Measurements from ENCODE around the gene FAM227B.
"Not testable (repeated sequence)": the region's sequence is repeated elsewhere in the genome, so short reads cannot be mapped to it uniquely, and the experiment has no call there.

Gene FAM227B

DNA sequence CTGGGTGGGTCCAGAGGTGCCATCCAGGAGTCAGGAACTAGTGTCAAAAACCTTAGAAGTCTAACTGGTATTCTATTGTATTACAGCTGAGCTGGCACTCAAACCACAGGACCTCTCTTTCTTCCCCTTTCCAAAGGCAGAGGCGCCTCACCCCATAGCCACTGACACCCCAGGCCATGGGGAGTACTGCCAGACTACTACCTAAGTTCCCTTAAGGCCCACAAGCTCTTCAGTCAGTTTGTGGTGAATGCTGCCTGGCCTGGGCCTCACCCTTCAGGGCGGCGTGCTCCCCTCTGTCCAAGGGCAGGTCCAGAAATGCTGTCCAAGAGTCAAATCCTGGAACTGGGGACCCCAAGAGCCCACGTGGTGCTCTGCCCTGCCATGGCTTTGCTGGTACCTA, 240.6 kb downstream of the FAM227B start:
- no peak for DNase-seq (ENCODE audit: low spot score)

DNA sequence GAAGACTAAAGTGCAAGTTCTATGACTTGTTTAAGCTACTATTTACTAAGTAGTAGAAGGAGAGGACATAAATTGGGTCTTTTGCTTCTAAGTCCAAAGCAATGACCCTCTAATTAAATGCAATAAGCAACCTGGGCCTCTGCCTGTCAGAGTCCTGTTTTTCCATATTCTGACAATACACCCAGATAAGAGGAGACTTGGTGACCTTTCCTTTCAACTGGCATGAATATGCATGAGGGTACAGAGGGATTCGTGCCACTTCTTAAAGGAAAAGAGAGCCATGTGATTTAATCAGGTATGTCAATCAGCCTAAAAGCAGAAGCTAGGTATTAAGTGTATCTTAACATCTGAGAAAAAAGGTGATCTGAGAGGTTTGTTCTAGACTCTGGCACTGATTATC, 248.3 kb downstream of the FAM227B start:
- no peak for DNase-seq (ENCODE audit: low spot score)

DNA sequence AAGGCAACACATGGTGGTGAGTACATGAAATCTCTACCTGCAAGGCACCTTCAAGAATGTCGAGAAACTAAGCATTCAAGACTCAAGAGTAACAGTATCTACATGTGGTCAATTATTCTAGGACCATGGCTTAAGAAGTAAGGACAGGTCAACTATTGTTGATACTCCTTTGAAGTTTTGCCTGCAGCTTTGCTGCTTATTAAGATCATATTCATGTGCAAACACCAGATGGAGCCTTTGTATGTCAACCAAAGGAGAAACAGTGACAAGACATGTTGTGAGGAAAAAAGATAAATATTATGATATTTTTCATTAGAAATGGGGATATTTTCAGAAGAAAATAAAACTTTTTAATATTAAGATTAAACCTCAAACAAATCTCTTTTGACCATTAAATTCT, 249.8 kb downstream of the FAM227B start:
- no peak for DNase-seq (ENCODE audit: low spot score)

DNA sequence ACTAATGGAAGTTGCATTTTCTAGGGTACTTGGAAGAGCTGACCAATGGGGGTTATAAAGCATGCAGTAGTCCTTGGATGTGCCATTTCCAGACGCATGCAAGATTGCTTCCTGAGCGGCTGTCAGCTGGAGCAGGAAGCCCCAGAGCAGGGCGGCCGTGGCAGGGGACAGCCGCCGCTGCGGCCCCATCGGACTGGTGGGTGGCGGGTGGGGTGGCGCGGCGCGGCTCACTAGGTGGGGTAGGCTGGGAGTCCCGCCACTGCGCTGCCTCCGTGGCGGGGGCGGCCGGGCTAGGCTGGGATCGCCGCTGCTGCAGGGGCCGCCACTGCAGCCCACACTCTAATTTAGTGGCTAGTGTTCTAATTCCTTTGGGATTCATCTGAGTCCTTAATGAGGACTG, 254.1 kb downstream of the FAM227B start:
- no peak for DNase-seq (ENCODE audit: low spot score)

DNA sequence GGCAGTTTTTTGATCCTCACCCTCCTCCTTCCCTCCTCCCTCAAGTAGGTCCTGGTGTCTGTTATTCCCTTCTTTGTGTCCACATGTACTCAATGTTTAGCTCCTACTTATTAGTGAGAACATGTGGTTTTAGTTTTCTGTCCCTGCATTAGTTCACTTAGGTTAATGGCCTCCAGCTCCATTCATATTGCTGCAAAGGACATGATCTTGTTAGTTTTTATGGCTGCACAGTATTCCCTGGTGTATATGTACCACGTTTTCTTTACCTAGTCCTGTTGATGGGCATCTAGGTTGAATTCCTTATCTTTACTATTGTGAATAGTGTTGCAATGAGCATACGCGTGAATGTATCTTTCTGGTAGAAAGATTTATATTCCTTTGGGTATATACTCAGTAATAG, 259.2 kb downstream of the FAM227B start:
- no peak for DNase-seq (ENCODE audit: low spot score)

DNA sequence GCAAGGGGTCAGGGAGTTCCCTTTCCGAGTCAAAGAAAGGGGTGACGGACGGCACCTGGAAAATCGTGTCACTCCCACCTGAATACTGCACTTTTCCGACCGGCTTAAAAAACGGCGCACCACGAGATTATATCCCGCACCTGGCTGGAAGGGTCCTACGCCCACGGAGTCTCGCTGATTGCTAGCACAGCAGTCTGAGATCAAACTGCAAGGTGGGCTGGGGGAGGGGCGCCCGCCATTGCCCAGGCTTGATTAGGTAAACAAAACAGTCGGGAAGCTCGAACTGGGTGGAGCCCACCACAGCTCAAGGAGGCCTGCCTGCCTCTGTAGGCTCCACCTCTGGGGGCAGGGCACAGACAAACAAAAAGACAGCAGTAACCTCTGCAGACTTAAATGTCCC, 266.2 kb downstream of the FAM227B start:
- DNase-seq (ENCODE audit: low spot score): not testable (repeated sequence)

DNA sequence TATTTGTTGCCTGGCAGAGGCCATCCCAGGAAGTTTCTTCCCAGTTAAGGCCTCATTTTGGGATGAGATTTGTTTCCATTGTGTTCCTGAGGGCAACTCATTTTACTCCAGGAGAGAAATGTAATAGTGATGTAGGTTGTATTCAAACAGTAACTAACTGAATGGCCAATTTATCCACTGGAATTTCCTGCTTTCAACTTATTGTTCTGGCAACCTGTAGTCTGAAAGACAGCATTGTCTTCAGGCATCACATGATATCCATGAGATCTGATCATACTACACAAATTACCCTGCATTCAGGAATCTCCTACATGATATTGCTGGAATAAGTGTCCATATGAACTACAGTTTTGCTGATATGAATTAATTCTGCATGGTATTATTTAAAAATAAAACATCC, 277.1 kb downstream of the FAM227B start:
- DNase-seq (ENCODE audit: low spot score): no peak

DNA sequence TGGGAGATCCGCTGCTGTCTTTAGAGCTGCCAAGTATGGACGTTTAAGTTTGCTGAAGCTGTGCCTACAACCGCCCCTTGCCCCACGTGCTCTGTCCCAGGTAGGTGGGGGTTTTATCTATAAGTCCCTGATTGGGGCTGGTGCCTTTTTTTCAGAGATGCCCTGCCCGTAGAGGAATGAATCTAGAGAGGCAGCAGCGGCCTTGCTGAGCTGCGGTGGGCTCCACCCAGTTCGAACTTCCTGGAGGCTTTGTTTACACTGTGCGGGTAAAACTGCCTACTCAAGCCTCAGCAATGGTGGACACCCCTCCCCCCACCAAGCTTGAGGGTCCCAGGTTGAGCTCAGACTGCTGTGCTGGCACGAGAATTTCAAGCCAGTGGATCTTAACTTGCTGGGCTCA, 281.0 kb downstream of the FAM227B start:
- no peak for DNase-seq (ENCODE audit: low spot score)

DNA sequence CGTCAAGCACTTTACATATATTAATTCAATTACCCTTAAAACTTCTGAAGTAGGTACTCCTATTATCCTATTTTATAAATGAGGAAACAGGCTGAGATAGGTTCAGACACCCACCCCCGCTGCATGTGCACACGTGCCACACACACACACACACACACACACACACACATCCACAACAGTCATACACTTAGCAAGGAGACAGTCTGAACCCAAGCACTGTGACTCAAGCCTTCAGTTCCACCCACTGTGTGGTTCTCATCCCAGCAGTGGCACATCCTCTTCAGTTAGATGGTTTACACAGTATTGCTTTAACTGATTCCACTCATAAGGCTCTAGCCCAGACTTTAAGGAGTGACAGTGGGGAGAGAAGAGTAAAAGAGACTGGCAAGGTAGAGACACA, 288.7 kb downstream of the FAM227B start:
- no peak for DNase-seq (ENCODE audit: low spot score)

DNA sequence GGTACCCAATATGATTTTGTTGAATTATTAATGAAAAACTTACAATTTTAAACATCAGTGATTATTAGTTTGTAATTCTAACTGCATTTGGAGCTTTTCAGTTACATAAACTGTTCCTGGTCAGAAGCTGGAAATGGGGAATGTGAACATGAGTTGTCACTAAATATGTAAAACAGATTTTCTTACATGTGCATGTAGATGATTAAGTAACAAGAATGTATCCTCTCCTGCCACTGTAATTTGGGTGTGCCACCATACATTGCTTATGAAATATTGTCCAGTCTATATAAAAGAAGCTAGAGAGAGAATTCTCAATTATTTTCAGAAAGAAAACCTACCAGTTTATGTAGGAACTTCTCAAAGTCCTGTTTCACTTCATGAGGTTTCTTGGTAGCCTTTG, 289.2 kb downstream of the FAM227B start:
- no peak for DNase-seq (ENCODE audit: low spot score)

DNA sequence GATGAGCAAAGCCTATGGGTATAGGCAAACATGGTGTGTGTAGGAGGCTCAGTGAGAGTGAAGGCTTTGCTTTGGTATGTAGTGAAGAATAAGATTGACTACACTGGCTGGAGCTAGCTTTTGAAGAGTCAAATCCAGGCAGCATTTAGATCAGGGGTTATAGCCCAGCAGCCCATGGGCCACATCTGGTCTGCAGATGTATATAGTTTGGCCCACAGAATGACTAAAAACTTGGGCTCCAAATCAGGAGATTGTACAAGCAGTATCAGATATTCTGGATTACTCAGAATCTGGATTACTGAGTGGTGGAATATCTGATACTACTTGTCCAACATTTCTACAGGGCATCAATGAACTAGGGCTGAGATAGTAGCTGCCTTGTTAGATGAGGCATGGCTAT, 290.5 kb downstream of the FAM227B start:
- no peak for DNase-seq (ENCODE audit: low spot score)

DNA sequence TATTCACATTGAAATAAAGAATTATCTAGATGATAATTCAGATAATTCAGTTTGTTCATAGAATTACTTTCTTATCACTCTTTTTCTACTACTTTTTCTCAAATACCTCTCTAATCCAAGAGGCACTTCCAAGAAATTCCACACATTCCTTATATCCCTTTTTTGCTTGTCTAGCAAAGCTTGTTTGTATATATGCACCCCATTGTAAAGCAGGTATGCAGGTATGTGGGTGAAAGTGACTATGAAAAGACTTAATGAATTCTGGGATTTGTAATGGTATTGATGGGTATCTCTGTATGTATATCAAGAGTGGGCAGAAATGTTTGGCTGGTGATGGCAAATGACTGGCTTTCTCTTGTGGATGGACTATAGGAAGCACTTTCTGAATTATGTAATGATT, 291.7 kb downstream of the FAM227B start:
- no peak for DNase-seq (ENCODE audit: low spot score)

DNA sequence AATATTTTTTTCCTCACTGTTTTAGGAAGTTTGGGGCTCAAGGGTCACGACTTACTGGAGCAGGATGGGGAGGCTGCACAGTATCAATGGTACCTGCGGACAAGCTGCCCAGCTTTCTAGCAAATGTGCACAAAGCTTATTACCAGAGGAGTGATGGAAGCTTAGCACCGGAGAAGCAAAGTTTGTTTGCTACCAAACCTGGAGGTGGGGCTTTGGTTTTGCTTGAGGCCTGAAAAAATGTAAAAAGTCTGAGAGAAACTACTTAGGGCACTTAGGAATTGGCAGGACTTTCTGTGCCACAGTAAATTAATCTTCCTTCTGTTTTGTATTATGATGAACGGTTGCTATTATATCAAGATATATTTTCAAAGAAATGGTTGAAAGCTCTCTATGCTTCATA, 292.7 kb downstream of the FAM227B start:
- DNase-seq (ENCODE audit: low spot score): no peak

DNA sequence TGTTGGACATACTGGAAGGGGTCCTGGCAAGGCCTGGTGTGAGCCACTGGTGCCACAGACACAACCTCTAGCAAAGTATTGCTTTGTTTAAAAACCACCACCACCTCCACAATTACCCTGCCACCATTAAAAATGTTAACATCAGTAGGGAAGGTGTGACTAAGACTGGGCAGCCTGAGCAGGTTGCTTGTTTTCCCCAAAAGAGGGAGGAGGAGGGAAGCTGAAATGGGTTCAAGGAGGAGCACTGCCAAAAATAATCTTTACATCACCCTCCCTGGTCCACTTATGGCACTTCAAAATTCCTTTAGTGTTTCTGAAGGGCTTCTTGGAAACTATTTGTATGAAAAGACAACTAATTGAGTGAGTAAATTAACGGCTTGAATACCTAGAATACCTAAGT, 297.4 kb downstream of the FAM227B start:
- no peak for DNase-seq (ENCODE audit: low spot score)

DNA sequence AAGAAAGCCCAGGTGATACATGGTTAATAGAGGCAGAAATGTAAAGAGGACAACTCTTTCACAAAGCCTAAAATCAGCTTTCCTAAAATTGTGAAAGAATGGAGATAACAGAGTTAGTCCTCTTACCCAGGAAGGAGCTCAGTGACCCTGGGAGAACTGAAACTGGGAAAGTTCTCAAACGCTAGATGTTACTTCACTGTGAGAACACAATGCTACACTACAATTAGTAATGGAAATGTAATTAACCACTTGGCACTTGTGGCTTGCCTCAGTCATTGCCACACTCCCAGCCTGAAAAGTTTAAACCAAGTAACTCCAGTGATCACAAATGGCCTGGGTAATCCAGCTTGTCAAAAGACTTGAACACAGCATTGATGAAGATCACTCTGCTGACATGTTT, 300.3 kb downstream of the FAM227B start:
- no peak for DNase-seq (ENCODE audit: low spot score)

DNA sequence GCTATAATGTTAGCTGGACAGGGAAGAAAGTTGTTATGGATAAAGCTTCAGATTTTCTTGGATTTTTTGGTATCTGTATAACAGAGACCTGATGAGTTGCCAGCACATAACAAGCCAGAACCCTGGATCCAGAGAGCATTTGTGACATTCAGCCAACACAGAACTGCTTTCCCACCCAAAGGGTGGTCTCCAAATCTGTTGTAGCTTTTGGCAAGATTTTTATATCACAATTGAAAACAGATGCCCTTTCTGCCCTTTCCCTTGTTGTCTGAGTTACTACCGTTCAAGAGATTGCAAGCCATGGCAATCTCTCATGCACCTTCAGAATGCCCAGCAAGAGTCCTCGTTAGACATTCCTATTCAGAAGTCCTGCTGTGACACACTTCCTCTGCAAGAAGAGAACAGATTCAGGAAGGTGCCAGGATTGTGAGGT, 305.2 kb downstream of the FAM227B start:
- DNase-seq (ENCODE audit: low spot score): no peak

DNA sequence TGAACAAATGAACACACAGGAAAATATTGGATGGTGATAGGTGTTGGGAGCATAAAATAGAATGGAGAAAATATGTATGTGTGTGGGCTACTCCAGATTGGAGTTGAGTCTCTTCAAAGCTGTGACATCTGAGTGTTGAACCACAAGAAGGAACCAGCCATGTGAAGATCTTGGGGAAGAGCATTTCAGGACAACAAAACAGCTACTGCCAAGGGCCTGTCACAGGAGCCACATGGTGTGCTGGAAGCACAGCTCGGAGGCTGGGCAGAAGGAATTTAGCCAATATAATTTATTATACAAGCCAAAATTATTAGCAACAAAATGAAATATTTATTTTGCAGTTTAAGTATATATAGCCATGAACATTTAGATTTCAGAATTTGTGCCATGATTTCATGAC, 305.9 kb downstream of the FAM227B start:
- no peak for DNase-seq (ENCODE audit: low spot score)

DNA sequence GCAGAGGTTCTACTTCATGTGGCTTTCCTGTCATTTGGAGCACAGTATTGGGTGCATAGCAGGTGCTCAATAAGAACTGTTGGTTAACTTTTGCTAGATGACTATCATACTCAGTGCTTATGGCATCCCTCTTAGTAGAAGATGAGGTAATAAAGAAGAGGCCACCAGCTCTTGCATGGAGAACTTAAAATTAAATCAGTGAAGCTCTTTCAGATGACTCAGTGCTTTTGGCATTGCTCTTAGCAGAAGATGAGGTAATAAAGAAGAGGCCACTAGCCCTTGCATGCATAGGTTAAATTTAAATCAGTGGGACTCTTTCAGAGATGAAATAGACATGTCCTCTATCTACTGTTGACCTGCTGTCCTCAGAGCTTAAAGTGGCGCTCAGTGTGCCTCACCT, 307.0 kb downstream of the FAM227B start:
- DNase-seq (ENCODE audit: low spot score): peak; percentile 45

DNA sequence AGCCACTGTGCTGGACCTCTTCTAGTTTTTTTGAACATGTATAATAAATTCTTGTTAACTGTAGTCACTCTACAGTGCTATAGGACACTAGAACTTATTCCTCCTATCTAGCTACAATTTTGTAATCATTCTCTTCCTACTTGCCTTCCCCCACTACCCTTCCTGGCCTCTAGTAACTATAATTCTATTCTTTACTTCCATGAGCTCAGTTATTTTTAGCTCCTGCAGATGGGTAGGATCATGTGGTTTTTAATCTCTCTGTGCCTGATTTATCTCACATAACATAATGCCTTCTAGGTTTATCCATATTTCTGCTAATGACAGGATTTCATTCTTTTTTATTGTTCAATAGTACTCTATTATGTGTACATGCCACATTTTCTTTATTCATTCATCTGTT, 310.7 kb downstream of the FAM227B start:
- DNase-seq (ENCODE audit: low spot score): no peak

DNA sequence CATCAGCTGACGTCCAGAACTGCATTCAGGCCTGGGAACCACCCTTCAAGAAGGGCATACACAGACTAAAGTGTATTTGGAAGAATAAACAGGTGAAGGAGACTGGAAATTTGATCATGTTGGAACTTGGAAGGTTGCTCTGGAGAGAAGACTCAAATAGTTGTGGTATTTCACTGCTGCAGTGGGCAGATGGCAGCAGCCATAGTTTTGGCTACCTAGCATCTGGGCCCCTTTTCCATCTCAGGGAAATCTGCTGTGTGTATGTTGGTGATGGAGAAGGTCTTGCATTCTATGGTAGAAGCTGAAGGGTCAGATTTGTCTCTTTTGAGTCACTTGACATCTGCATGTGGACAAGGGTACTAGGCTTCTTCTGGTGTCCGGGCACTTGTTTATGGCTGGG, 311.9 kb downstream of the FAM227B start:
- no peak for DNase-seq (ENCODE audit: low spot score)

DNA sequence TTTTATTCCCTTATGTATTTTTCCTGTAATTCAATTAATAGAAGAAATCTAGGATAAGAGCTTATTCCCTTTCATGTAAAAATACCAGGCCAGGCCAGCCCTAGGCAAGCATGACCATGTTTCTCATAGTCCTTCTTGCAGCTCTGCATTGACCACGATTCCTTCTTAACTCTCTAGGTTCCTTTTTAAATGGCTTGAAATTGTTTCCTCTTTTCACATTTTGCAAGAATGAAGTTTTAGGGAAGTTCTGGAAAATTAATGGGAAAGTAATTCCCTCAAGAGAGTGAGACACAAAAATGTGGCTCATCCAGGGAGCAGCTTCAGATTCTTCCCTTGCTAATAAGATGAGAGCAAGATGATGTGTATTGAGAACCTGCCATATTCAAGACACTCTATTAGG, 314.1 kb downstream of the FAM227B start:
- no peak for DNase-seq (ENCODE audit: low spot score)

DNA sequence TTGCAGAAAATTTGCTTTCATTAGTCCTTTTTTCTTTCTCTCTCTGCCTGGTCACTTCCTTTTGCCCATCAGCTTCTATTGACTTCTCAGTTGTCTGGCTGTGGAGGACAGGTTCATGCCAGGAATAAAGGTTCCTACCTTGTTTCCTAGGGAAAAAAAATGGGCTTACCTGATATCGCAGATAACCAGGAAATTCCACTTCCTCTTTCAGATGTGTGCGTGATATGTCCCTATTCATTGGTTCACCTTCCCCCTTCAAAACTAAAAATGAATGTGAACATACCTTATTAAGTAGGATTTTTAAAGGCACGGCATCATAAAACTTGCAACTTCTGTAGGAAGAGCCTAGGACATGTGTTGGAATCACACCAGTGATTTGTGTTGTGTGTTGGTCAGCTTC, 317.6 kb downstream of the FAM227B start:
- DNase-seq (ENCODE audit: low spot score): no peak

DNA sequence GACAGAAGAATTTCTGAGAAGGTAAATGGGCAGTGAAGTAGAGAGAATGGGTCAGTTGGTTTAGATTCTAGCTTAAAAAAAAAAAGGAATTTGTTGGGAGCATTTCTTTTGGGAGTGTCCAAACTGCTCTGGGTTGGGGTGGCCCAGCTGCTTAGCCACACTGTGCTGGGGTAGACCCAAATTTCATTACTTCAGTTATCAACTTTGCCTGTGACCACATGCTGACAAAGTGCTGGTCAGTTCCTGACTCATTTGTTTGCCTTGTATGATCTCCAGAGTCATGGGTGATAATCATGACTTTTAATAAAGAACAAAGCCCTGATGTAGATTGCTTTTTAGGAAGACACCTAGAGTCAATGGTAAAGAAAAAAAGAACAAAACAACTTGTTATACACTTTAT, 319.1 kb downstream of the FAM227B start:
- DNase-seq (ENCODE audit: low spot score): peak; percentile 22

DNA sequence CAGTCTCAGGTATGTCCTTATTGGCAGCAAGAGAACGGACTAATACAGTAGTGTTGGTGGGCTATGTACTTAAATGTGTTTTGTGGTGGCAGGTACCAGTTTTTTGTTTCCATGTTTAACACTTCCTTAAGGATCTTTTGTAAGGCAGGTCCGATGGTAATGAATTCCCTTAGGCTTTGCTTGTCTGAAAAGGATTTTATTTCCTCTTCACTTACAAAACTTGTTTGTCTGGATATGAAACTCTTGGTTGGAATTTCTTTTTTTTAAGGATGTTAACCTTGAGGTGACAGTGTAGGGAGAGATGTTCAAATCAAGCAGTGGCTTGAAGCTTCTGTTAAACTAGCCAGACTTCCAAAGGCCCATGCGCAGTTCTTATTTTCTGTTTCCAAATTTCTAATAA, 319.8 kb downstream of the FAM227B start:
- DNase-seq (ENCODE audit: low spot score): no peak

DNA sequence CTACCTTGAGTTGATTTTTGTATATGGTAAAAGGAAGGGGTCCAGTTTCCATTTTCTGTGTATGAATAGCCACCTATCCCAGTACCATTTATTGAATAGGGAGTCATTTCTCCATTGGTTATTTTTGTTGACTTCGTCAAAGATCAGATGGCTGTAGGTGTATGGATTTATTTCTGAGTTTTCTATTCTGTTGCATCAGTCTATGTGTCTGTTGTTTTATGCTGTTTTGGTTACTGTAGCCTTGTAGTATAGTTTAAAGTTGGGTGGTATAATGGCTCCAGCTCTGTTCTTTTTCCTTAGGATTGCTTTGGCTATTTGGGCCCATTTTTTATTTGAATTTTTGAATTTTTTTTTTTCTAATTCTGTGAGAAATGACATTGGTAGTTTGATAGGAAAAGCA, 323.0 kb downstream of the FAM227B start:
- no peak for DNase-seq (ENCODE audit: low spot score)
